HG02798 (cell line): Measurements from ENCODE around the gene SFSWAP.
A peak's percentile ranks its signal among the peaks of the same experiment; 100 is the strongest.

Experiments
- ATAC-seq: cut with Tn5 transposase; IDR thresholded peaks from one replicate; pipeline ENCODE4 v1.9.1; 2021; ENCODE audit warnings: mild to moderate bottlenecking; ENCODE audit not compliant: unreplicated experiment, poor library complexity

The SFSWAP gene

DNA sequence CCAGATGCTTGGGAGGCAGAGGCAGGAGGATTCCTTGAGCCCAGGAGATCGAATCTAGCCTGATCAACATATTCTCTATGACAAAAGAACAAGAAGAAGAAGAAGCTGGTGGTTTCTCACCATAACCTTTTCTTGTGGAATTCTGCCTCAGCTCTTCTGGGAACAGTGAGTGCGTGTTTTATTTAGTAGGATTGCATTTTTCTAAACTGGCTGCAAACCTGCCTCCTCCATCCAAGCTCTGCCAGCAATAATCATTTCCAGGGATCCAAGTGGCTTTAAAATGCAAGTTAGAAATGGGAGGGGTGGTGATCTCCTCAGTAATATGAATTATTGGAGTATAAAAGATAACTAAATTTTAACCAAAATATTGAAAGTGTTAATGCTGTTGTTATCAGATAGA lies 71.2 kb downstream of the SFSWAP start:
- ATAC-seq: no peak

DNA sequence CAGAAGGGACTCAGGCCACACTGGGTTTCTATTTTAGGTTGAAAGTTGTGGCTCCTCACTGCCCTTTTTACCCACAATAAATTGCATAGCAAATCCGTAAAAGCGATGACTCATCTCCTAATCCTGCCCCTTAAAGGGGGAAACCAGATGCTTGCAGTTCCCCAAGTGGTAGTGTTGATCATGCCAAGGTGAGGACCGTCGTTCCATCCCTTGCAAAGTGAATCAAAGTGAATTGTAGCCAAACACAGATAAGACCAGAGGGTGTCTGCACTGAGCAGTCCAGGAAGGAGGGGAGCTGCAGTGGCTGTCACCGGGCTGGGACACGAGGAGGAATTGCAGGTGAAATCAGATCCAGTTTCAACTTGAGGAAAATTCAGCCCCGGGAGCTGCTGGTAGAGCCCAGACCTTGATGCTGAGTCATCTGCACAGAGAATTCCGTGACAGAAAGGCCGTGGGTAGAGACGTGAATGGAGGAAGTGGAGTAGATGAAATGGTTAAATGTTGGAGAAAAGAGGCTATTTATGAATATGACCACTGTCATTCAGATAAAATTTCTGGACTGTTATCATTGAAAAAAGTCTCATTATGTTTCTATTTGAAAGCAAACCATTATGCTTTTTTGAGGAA lies 73.1 kb downstream of the SFSWAP start:
- peak; percentile 78 for ATAC-seq

DNA sequence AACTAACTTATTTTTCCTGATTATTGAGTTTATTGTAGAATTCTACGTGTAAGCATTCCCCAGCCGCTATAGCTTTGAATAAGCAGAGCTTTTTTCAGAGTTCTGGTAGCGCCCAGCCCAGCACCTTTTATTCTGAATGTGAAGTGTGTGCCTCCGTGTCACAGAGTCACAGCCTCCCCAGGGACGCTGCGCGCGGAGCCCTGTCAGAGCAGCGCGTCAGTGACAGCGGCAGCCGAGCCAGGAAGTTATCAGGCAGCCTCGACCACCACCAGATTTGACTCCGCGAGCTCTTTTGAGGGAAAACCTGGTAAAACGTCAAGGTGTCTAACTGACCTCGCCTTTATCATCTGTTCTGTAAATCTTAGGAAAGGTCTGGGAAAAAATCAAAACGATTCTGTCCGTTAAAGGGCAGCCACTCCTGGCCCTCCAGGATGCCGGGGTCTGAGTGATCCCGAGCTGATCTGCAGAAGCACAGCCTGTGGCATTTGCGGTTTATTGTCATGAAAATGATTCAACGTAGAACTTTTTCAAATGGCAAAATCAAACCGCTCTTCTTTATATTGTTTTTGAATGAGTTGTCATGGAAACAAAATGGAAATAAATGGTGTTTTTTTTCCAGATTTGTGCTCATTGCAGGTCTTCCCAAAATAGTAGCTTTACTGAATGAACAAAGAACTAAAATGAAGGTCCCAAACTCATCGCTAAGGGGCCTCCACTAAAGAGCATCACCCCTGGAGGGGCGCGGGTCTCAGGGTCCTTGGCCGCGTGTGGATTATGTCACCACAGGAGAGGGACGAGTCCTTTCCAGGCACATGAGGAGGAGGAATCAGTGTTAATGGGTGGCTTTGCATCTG lies 74.2 kb downstream of the SFSWAP start:
- ATAC-seq: no peak

DNA sequence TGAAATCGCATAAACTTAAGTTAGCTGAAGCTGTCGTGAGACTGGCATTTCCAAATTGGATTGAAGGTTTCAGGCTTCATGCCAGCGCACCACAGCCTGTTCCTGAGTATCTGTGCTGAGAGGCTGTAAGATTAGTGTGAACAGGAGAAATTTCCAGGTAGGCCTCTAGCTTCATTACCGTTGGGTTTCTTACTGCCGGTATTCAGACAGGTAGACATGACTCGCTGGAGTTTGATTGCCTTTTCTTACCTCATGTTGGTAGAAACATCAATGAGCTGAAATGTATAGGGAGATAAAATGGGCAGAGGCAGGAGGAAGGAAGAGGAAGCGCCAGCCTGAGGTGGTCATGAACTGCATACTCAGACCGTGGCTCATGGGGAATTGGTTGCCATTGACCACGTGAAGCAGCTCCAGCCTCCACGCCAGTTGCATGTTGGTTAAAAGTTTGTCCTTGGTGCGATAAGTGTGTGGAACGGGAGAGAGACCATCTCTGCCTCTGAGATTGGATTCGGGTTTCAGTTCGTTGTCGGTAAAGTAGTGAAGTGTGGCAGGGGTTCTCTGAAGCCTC lies 75.0 kb downstream of the SFSWAP start:
- ATAC-seq: no peak

DNA sequence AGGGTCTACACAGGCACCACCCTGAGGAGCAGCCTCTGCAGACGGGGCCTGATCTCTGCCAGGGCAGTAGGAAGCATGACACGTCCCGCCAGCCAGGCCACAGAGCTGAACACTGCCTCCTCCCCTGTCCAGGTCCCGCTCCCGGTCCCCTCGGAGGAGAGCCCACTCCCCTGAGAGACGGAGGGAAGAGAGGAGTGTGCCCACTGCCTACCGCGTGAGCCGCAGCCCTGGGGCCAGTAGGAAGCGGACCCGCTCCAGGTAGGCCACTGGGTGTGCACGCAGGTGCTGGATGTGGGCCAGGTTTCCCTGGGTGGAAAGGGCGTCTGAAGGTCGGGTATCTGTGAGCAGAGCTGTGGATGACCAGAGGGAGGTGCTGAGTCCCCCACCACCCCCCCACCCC lies 75.4 kb downstream of the SFSWAP start:
- ATAC-seq: no peak

DNA sequence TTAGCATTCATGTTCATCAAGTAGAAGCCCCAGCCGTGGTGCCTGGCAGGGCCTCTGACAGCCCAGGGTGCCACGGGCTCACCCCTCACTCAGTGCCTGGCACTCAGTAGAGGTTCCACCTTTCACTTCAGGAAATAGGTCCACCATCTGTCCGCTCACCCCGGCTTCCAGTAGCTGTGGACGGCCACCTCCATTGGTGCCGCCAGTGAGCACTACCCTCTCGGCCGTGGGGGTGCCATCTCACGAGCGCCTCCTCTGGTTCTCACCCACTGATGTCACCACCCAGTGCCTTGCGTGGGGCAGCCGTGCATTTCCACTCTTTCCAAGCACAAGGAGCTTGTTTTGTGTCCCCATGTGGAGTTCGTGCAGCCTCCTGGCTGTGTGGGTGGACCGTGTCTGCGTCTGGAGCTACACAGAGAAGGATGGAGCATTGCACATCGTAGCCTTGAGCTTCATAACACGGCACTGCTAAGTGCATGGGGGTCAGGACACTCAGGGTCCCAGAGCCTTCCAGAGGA lies 76.3 kb downstream of the SFSWAP start:
- no peak for ATAC-seq

DNA sequence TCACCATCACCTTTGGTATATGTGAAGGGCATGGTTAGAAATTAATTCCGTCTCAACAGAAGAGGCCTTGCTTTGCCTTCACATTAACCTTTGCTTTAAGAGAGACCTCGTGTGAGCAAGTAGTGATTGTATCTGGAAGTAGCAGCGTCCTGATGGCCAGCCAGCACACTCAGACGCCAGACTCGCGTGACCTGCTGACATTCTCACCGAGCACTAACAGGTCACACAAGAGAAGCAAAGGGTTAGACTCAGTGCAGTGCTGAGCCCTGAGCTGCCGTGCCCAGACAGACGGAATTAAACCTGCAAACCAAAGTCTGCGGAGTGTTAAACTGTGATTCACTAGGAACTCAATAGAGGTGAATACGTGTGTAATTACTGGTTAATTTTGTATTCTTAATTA lies 77.2 kb downstream of the SFSWAP start:
- ATAC-seq: no peak

DNA sequence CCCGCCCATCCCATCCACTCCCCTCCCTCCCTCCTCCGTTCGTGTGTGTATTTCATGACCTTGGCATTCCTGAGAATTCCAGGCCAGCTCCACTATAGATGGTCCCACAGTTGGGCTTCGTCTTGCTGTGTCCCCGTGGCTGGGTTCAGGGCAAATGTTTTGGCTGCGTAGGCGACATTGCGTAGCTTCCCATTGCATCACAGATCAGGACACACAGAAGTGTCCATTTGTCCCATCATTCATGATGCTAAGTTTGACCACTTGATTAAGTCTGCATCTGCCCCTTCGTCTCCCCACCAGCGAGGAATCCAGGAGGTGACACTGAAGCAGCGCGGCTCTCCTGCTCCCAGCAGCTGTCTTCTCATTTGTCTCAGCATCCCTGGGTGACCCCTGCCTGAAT lies 78.7 kb downstream of the SFSWAP start:
- ATAC-seq: no peak

DNA sequence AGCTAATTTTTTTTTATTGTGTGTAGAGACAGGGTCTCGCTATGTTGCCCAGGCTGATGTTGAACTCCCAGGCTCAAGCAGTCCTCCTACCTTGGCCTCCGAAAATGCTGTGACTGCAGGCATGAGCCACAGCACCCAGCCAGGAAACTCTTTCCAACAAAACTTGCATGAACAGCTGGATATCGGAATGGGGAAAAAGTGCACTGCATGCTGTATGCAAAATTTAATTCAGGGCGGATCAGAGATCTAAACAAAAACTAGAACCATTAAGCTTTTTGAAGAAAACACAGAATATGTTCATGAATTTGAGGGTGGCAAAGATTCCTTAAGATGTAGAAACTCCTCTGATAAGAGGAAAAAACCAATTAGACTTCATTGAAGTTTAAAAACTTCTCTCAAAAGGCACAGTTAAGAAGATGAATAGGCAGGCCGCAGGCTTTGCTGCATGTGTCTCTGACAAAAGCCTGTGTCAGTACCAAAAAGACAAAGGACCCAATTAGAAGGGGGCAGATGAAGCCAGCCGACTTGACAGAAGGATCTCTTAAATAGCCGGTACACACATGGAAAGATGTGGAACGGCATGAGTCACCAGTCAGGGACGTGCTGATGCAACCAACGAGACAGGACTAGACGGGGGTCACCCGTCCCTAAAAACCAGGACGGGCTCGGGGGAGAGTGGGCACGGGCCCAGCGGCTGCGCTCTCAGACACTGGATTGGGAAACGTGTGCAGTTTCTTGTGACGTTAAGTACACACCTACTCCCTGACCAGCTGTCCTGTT lies 82.5 kb downstream of the SFSWAP start:
- no peak for ATAC-seq

DNA sequence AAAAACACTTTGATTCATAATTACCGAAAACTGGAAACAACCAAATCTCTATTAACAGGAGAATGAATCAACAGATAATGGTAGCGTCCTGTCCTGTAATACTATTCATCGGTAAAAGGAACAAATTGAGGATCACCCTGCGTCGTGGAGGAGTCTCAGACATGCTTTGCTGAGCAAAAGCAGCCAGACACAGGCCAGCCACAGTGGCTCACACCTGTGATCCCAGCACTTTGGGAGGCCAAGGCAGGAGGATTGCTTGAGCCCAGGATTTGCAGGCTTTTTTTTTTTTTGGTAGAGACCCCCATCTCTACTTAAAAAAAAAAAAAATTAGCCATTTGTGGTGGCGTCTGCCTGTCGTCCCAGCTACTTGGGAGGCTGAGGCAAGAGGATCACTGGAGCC lies 83.2 kb downstream of the SFSWAP start:
- no peak for ATAC-seq

DNA sequence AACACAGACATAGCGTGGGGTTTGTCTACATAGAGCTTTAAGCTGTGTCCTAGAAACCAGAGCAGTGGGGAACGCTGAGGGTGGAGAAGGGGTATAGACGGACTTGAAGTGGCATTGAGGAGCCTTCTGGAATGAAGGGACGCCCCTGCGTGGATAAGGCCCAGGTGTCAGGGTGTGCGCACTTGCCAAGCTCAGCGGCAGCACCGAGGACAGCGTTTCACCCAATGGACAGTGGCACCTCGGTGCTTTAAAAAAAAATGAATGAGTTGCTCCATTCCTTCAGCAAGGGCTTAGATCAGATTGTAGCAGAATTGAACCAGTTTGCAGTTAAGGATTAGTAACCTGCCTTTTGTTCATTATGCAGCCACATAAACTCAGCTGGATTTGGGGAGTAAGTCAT lies 83.7 kb downstream of the SFSWAP start:
- ATAC-seq: no peak

DNA sequence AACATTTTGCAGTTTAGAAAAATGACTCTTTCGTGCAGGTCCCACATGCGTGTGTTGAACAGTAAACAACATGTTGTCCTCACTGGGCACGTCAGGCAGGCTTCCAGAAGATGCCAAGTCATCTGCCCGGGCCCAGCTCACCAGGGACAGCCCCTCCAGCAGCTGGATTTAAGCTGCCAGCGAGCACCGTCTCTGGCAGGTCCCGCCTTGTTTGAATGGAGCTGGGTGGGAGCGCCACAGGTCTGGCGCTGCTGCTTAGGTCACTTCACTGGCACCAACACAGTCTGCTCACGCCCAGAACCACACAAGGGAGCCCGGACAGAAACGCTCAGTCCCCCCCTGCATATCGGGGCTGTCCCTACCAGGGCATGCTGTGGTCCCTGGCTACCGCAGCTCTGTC lies 84.2 kb downstream of the SFSWAP start:
- ATAC-seq: no peak

DNA sequence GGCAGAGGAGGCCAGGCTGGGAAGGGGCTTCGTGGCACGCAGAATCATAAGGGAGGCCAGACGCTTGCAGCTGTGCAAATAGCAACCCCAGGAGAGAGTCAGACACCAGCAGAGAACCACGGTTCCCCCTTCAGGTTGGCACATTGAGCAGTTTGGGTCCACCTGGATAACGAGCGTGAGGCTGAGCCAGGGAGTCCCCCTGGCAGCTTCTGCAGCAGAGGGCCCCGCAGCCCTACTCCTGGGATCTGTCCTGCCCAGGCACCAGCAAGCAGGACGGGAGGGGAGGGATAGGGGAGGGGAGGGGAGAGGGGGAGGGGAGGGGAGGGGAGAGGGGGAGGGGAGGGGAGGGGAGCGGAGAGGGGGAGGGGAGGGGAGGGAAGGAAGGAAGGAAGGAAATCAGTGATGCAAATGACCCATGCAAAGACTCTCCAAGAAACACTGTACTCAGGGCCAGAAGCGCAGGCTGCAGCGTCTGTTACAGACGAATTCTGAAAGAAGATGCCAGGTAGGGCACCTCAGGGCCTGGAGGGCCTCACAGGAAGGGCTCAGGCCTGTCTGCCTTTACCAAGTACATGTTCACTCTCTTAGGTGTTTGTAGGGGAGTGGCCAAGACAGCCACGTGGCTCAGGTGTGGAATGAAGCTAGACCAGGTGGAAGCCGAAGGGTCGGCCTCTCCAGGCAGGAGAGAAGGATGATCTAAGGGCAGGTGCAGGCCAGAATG lies 85.0 kb downstream of the SFSWAP start:
- ATAC-seq: no peak

DNA sequence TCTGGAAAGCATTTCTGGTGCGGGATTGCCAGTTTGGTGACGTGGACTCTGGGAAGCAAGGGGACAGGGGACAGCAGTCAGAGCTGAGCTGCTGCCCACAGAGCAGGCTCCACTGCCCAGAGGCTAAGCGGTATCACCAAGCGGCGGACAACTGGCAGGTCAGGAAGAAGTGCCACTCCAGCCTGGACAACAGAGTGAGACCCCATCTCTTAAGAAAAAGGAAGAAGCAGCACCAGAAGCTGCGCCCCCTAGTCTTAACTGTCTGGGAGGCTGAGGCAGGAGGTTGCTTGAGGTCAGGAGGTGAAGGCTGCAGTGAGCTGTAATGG lies 85.5 kb downstream of the SFSWAP start:
- no peak for ATAC-seq

DNA sequence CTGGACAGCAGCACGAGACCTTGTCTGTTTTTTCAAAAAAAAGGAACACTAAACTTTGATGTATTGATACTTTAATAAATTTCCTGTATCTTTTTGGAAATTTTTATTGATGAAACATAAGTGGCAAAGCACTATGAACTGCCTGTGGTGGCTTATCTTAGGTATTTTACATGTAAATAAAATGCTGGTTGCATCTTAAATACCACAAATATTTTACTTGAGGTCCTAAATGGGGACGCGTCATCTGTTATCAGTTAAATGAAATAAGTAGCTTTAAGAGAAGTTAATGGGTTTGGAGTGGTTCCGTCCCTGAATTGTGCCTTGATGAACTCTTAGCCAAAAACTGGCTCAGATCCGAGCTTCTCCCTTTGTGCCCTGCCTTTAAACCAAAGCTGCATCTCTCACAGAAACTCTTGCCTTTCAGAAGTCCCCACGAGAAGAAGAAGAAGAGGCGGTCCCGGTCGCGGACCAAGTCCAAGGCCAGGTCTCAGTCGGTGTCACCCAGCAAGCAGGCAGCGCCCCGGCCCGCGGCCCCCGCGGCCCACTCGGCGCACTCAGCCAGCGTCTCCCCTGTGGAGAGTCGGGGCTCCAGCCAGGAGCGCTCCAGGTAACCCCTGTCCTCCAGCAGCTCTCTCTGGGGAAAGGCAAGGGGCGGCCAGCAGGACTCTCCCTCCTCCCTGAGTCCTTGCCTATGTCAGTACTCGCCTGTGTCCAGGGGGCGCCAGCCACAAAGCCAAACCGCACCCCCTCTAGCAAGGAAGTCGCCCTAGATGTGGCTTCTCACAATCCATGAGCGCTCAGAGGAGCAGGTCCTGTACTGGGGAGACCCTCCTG lies 86.1 kb downstream of the SFSWAP start:
- ATAC-seq: no peak

DNA sequence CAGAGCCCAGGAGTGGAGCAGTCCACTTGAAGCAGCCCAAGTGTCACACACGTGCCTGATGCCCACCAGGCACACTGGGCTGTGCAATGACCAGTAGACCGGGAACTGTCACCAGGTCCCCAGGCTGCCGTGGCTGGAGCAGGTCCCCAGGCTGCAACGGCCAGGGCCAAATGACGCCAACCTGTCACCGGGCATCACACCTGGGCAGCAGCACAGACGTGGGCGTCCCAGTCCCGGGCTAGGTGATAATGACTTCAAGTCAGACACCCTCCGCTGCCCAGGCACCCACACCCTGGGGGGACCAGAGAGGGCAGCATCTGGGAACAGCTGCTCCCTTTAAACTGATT lies 86.7 kb downstream of the SFSWAP start:
- no peak for ATAC-seq

DNA sequence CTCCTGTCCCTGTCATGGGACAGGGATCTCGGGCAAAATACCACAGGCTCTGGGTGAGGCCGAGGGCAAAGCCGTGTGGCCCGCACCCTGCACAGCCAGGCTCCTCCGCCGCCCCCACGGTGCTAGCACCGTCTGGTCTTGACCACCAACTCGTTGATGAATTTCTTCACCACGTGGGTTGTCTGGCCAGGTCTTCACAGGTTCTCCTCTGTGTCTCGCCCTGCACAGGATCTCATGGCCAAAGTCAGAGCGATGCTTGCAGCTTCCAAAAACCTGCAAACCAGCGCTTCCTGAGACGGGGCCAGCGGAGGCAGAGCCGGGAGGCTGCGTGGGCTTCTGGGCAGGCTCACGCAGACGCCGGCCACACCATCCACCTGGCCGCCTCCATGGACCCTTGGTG lies 88.3 kb downstream of the SFSWAP start:
- no peak for ATAC-seq

DNA sequence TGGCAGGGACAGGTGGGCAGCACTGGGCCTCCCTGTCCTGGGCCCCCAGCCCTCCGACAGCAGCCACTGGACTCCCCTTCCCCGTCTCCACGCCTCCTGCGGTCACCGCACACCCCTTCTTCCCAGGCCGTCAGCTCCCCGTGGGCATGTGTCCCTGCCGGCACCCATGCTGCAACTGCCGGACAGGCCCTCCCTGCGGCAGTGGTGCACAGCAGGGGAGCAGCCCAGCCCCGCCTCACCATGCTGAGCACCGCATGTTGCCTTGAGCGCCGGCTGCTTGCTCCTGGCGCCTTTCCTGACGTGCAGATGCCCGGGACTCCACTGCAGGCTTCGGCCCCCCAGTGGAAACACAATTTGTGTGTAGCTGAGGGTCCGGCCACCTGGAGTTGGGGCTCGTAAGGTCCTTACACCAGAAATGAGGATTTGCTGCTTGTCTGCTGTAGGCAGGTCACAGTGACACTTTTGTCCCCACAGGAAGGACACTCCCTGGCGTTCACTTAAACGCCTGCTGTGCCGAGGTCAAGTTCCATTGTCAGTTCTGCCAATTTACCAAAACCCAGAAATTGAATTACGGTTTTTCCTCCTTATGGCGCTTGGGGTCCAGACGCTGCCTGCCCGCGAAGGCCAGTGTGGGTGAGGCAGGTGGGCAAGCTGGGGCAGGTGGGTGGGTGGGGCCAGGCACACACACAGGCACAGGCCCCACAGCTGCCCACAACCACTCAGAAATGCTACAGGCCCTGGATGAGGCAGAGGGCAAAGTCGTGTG lies 89.1 kb downstream of the SFSWAP start:
- no peak for ATAC-seq
